HL-60 (cell line): ENCODE measurements around the gene NLRP13.

Experiments
- POLR2AphosphoS5 ChIP-seq: IDR thresholded peaks from 2 replicates; pipeline ENCODE4 v1.6.1; 2012; ENCODE audit warnings: low read depth
- TF ChIP-seq, protein P1 (sequence below): IDR thresholded peaks from one replicate; pipeline ENCODE4 v1.5.1; 2011; ENCODE audit warnings: low read length, control low read depth, inconsistent platforms; ENCODE audit not compliant: insufficient read depth

DNA sequence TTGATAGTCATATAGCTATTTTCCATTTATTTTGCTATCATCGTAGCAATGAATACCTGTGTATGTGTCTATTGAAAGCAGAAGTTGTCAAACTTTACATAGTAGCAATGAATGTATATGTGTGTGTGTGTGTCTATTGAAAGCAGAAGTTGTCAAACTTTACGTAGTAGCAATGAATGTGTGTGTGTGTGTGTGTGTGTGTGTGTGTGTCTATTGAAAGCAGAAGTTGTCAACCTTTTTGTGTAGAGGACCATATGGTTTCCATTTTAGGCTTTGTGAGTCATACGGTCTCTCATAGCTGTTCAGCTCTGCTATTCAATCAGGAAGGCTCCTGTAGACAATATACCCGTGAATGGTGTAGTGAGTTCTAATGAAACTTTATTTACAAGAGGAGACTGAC lies 75.0 kb downstream of the NLRP13 start:
- TF ChIP-seq, protein P1, sequence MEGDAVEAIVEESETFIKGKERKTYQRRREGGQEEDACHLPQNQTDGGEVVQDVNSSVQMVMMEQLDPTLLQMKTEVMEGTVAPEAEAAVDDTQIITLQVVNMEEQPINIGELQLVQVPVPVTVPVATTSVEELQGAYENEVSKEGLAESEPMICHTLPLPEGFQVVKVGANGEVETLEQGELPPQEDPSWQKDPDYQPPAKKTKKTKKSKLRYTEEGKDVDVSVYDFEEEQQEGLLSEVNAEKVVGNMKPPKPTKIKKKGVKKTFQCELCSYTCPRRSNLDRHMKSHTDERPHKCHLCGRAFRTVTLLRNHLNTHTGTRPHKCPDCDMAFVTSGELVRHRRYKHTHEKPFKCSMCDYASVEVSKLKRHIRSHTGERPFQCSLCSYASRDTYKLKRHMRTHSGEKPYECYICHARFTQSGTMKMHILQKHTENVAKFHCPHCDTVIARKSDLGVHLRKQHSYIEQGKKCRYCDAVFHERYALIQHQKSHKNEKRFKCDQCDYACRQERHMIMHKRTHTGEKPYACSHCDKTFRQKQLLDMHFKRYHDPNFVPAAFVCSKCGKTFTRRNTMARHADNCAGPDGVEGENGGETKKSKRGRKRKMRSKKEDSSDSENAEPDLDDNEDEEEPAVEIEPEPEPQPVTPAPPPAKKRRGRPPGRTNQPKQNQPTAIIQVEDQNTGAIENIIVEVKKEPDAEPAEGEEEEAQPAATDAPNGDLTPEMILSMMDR = no peak
- TF ChIP-seq POLR2AphosphoS5 = no peak
